Loucy (cell line): ENCODE measurements around the gene NCKAP5.

Experiments used
- EZH2phosphoT487 ChIP-seq: fragments of 200-600 bp; IDR thresholded peaks from 2 replicates; pipeline ENCODE4 v1.6.1; 2018; ENCODE audit warnings: antibody characterized with exemption, mild to moderate bottlenecking, moderate library complexity, borderline replicate concordance
- TF ChIP-seq, protein P1 (sequence below): fragments of 200-600 bp; sonication (generic); conservative IDR thresholded peaks from 2 replicates; pipeline ENCODE4 v1.5.1; 2014; ENCODE audit warnings: mild to moderate bottlenecking, antibody characterized with exemption, low read length

DNA sequence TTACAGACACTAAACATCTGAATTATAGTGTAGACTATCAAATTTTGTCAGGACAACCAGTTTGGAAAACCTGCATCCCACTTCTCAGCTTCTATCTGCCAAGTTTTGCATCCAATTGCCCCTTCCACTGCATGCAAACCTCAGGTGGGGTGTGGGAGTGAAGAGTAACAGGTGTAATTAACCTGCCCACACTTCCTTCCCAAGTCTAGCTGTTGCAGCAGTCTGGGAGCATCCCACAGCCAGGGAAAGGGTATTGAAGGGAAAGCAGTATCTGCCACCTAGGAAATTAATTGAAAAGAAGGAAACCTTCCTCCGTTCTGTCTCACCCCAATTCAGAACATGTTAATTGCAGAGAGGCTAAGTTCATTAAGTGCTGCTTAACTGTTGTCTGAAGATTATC lies 189.9 kb downstream of the NCKAP5 start:
- TF ChIP-seq, protein P1, sequence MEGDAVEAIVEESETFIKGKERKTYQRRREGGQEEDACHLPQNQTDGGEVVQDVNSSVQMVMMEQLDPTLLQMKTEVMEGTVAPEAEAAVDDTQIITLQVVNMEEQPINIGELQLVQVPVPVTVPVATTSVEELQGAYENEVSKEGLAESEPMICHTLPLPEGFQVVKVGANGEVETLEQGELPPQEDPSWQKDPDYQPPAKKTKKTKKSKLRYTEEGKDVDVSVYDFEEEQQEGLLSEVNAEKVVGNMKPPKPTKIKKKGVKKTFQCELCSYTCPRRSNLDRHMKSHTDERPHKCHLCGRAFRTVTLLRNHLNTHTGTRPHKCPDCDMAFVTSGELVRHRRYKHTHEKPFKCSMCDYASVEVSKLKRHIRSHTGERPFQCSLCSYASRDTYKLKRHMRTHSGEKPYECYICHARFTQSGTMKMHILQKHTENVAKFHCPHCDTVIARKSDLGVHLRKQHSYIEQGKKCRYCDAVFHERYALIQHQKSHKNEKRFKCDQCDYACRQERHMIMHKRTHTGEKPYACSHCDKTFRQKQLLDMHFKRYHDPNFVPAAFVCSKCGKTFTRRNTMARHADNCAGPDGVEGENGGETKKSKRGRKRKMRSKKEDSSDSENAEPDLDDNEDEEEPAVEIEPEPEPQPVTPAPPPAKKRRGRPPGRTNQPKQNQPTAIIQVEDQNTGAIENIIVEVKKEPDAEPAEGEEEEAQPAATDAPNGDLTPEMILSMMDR, result no peak
- no peak for TF ChIP-seq EZH2phosphoT487
